H1 (cell line): ENCODE data around the gene GALR2. TPM values are rescaled to one million over a fixed set of nuclear protein-coding genes. Genes with fewer than 3 reads are reported as not detected.

ENCODE experiments used
- CTCF ChIA-PET: fragments of 300-600 bp; sonication (Branson Sonifier 250); formaldehyde crosslinking; loops from one replicate; lab custom pipeline; 2021; ENCODE audit not compliant: partially characterized antibody; lab: Charles Lee
- POLR2A ChIA-PET: fragments of 300-600 bp; sonication (Branson Sonifier 250); formaldehyde crosslinking; loops from one replicate; lab custom pipeline; 2021; ENCODE audit warnings: inconsistent platforms; ENCODE audit not compliant: partially characterized antibody; lab: Charles Lee
- DNase-seq, 2 experiments: peaks; one replicate each; pipeline versions ENCODE4 v3.0.0 to v3.0.0-alpha.2; 2010 to 2022; ENCODE audit warnings: low spot score in 2 of 2, low read depth in 1 of 2, mixed read lengths in 1 of 2
- FAIRE-seq: peaks from 2 replicates; lab custom pipeline; 2011; peaks lifted over from hg19 to GRCh38; lab: Jason Lieb, UNC
- H2AFZ ChIP-seq: 2 replicates; pipeline ENCODE4 v1.8.1; 2012; ENCODE audit warnings: low read length, inconsistent platforms
- H2AK5ac ChIP-seq: 2 replicates; pipeline ENCODE4 v1.6.1; 2013; ENCODE audit warnings: low read depth, low read length
- H2BK120ac ChIP-seq: replicated peaks from 2 replicates; pipeline ENCODE3; 2013; ENCODE audit warnings: low read depth, low read length, inconsistent platforms
- H2BK12ac ChIP-seq: 2 replicates; pipeline ENCODE4 v1.6.1; 2013; ENCODE audit warnings: low read depth, low read length
- H2BK15ac ChIP-seq: 2 replicates; pipeline ENCODE4 v1.6.1; 2013; ENCODE audit warnings: low read length
- H2BK20ac ChIP-seq: 2 replicates; pipeline ENCODE4 v1.6.1; 2013; ENCODE audit warnings: low read length
- H2BK5ac ChIP-seq: 2 replicates; pipeline ENCODE4 v1.6.1; 2013; ENCODE audit warnings: low read depth, low read length
- H3K14ac ChIP-seq: 2 replicates; pipeline ENCODE4 v1.6.1; 2013; ENCODE audit warnings: inconsistent platforms; ENCODE audit not compliant: insufficient read length
- H3K18ac ChIP-seq: 2 replicates; pipeline ENCODE4 v1.6.1; 2013; ENCODE audit warnings: low read length; ENCODE audit errors: extremely low read depth
- H3K23ac ChIP-seq: 2 replicates; pipeline ENCODE4 v1.6.1; 2013; ENCODE audit warnings: inconsistent platforms; ENCODE audit not compliant: insufficient read length
- H3K23me2 ChIP-seq: 2 replicates; pipeline ENCODE4 v1.6.1; 2013; ENCODE audit warnings: low read depth, low read length
- H3K27ac ChIP-seq: 2 replicates; pipeline ENCODE4 v1.6.1; 2011; ENCODE audit warnings: low read depth, low read length, inconsistent platforms
- H3K27me3 ChIP-seq, 4 experiments: replicated peaks in 1 of 4; 1 replicate in 1 of 4; 2 replicates in 3 of 4; pipeline versions ENCODE4 v1.6.1 to v1.8.1; 2011 to 2013; ENCODE audit warnings: low read length in 3 of 4, mild to moderate bottlenecking in 3 of 4, inconsistent platforms in 2 of 4, mixed read lengths in 2 of 4, moderate library complexity in 1 of 4; ENCODE audit not compliant: control insufficient read depth in 3 of 4, insufficient read depth in 3 of 4; ENCODE audit errors: extremely low read depth in 1 of 4
- H3K36me3 ChIP-seq, 4 experiments: 2 replicates each; pipeline versions ENCODE4 v1.6.1 to v1.8.1; 2011 to 2013; ENCODE audit warnings: mild to moderate bottlenecking in 4 of 4, low read length in 3 of 4, moderate library complexity in 2 of 4, control low read depth in 1 of 4, inconsistent platforms in 1 of 4; ENCODE audit not compliant: insufficient read depth in 4 of 4, control insufficient read depth in 2 of 4
- H3K4ac ChIP-seq: replicated peaks from 2 replicates; pipeline ENCODE3; 2013; ENCODE audit warnings: low read length, low read depth, mixed read lengths, inconsistent platforms; ENCODE audit not compliant: insufficient read length
- H3K4me1 ChIP-seq, 4 experiments: replicated peaks in 1 of 4; 1 replicate in 1 of 4; 2 replicates in 3 of 4; pipeline versions ENCODE4 v1.6.1 to v1.8.1; 2011 to 2013; ENCODE audit warnings: low read length in 3 of 4, inconsistent platforms in 2 of 4, mixed read lengths in 1 of 4; ENCODE audit not compliant: insufficient read depth in 4 of 4, control insufficient read depth in 3 of 4
- H3K4me2 ChIP-seq, 2 experiments: 2 replicates each; pipeline versions ENCODE4 v1.6.1 to v1.8.1; 2011 to 2013; ENCODE audit warnings: low read depth in 2 of 2, low read length in 2 of 2, control low read depth in 1 of 2, inconsistent platforms in 1 of 2, mild to moderate bottlenecking in 1 of 2; ENCODE audit not compliant: insufficient read depth in 1 of 2
- H3K4me3 ChIP-seq, 4 experiments: fragments of 200-600, 300-600 bp in 1 of 4; sonication (generic), shearing (Covaris generic), sonication (Bioruptor Twin) in 1 of 4; 2 replicates each; pipeline versions ENCODE4 v1.5.1 to v1.8.1; 2011 to 2016; ENCODE audit warnings: low read length in 4 of 4, low read depth in 3 of 4, control low read depth in 2 of 4, inconsistent platforms in 2 of 4, mild to moderate bottlenecking in 2 of 4, mixed read lengths in 1 of 4, moderate library complexity in 1 of 4; ENCODE audit not compliant: insufficient read depth in 2 of 4; ENCODE audit errors: extremely low read depth in 1 of 4
- H3K56ac ChIP-seq: replicated peaks from 2 replicates; pipeline ENCODE3; 2013; ENCODE audit warnings: low read depth, mild to moderate bottlenecking, mixed read lengths, low read length, inconsistent platforms; ENCODE audit not compliant: insufficient read length
- H3K79me1 ChIP-seq: 2 replicates; pipeline ENCODE4 v1.6.1; 2013; ENCODE audit warnings: low read depth, low read length, control low read depth
- H3K79me2 ChIP-seq, 2 experiments: 2 replicates each; pipeline versions ENCODE4 v1.6.1 to v1.8.1; 2012 to 2013; ENCODE audit warnings: low read length in 2 of 2, mild to moderate bottlenecking in 2 of 2, inconsistent platforms in 1 of 2; ENCODE audit not compliant: insufficient read depth in 2 of 2, control insufficient read depth in 1 of 2
- H3K9ac ChIP-seq, 4 experiments: replicated peaks in 1 of 4; 1 replicate in 1 of 4; 2 replicates in 3 of 4; pipeline versions ENCODE4 v1.6.1 to v1.8.1; 2011 to 2013; ENCODE audit warnings: low read depth in 3 of 4, low read length in 3 of 4, control low read depth in 2 of 4, mild to moderate bottlenecking in 2 of 4, moderate library complexity in 2 of 4, inconsistent platforms in 1 of 4; ENCODE audit errors: extremely low read depth in 1 of 4
- H3K9me3 ChIP-seq, 2 experiments: 2 replicates each; pipeline versions ENCODE4 v1.6.1 to v1.8.1; 2012 to 2013; ENCODE audit warnings: mild to moderate bottlenecking in 2 of 2, moderate library complexity in 2 of 2, control low read depth in 1 of 2, inconsistent platforms in 1 of 2, low read depth in 1 of 2, low read length in 1 of 2, mixed read lengths in 1 of 2; ENCODE audit not compliant: insufficient read depth in 2 of 2
- H4K20me1 ChIP-seq, 2 experiments: replicated peaks in 1 of 2; 2 replicates each; pipeline versions ENCODE3 to v1.8.1; 2011 to 2013; ENCODE audit warnings: inconsistent platforms in 2 of 2, low read length in 2 of 2, mild to moderate bottlenecking in 1 of 2; ENCODE audit not compliant: insufficient read depth in 2 of 2, control insufficient read depth in 1 of 2
- H4K5ac ChIP-seq: 2 replicates; pipeline ENCODE4 v1.6.1; 2013; ENCODE audit warnings: low read length, low read depth, mixed read lengths, inconsistent platforms; ENCODE audit not compliant: insufficient read length
- H4K8ac ChIP-seq: 2 replicates; pipeline ENCODE4 v1.8.0; 2013; ENCODE audit warnings: mild to moderate bottlenecking, moderate library complexity, low read length, inconsistent platforms; ENCODE audit not compliant: insufficient read depth; ENCODE audit errors: extremely low read depth
- H4K91ac ChIP-seq: replicated peaks from 2 replicates; pipeline ENCODE3; 2013; ENCODE audit warnings: low read length, mixed read lengths, inconsistent platforms; ENCODE audit not compliant: insufficient read length
- ATF2 ChIP-seq: IDR thresholded peaks from 2 replicates; pipeline ENCODE4 v1.6.1; 2012; ENCODE audit warnings: low read length, inconsistent platforms
- GABPA ChIP-seq: IDR thresholded peaks from 2 replicates; pipeline ENCODE4 v1.6.1; 2011; ENCODE audit warnings: mild to moderate bottlenecking, low read length, moderate library complexity, borderline replicate concordance; ENCODE audit not compliant: insufficient read depth
- KDM4A ChIP-seq: IDR thresholded peaks from one replicate; pipeline ENCODE4 v1.7.1; 2012; ENCODE audit warnings: low read depth, mild to moderate bottlenecking, moderate library complexity, low read length, inconsistent platforms; ENCODE audit not compliant: severe bottlenecking
- MAX ChIP-seq: IDR thresholded peaks from 2 replicates; pipeline ENCODE4 v1.6.1; 2012; ENCODE audit warnings: inconsistent platforms
- RBBP5 ChIP-seq: IDR thresholded peaks from 2 replicates; pipeline ENCODE4 v1.7.1; 2012; ENCODE audit warnings: low read depth, mild to moderate bottlenecking, inconsistent platforms, low read length, moderate library complexity, borderline replicate concordance
- RFX5 ChIP-seq: IDR thresholded peaks from 2 replicates; pipeline ENCODE4 v1.6.1; 2011; ENCODE audit warnings: low read depth, low read length, improper control_type of control experiment, borderline replicate concordance
- SIRT6 ChIP-seq: IDR thresholded peaks from one replicate; pipeline ENCODE4 v1.7.1; 2012; ENCODE audit warnings: low read length, inconsistent platforms
- SP2 ChIP-seq: IDR thresholded peaks from 2 replicates; pipeline ENCODE4 v1.6.1; 2012; ENCODE audit warnings: mild to moderate bottlenecking, low read length, inconsistent platforms
- TBP ChIP-seq: IDR thresholded peaks from 2 replicates; pipeline ENCODE4 v1.6.1; 2011; ENCODE audit warnings: low read depth, low read length, improper control_type of control experiment
- YY1 ChIP-seq: IDR thresholded peaks from 2 replicates; pipeline ENCODE4 v1.6.1; 2011; ENCODE audit warnings: low read depth, mild to moderate bottlenecking, low read length
- WGBS, 2 experiments: shearing (Covaris generic) in 1 of 2; methylation state at CpG; one replicate each; pipeline versions ENCODE4 v1.1.6 to v1.1.7; 2013 to 2015; ENCODE audit warnings: low lambda C conversion rate in 2 of 2, mixed read lengths in 2 of 2, inconsistent platforms in 1 of 2, low coverage in 1 of 2, missing lambda C conversion rate in 1 of 2; ENCODE audit not compliant: insufficient replicate concordance in 2 of 2, insufficient coverage in 1 of 2, insufficient read length in 1 of 2; ENCODE audit errors: extremely low coverage in 1 of 2, missing lambda C conversion rate in 1 of 2; 5-methylcytosine and 5-hydroxymethylcytosine counted together
- polyA plus RNA-seq, 7 experiments: library from polyadenylated mRNA; depleted of rRNA in 3 of 7; stranded (reverse) in 5 of 7; unstranded in 2 of 7; fragments of >200 nt in 5 of 7; fragments of 200-250 nt in 2 of 7; gene quantifications; 1 replicate in 5 of 7; 2 replicates in 1 of 7; 4 replicates in 1 of 7; pipeline versions ENCODE4 v1.2.1 to v1.2.3, GENCODE V29; 2011 to 2013; ENCODE audit warnings: missing spikeins in 2 of 7, mixed read lengths in 2 of 7
- total RNA-seq: library from RNA; stranded (reverse); fragmentation: NEBNext Ultra II Directional; extraction: Animal tissue kit (Norgen Biotek cat#: 25700); gene quantifications from 2 replicates; pipeline ENCODE4 v1.2.1, GENCODE V29; 2021

The GALR2 gene
- total and polyA plus RNA-seq, 2 of the 8 experiments (the other 6 are each of a cell fraction or from before 2014, with no cell fraction given), result 0.86 to 2.2 TPM

GRCh38 chr17:76072148-76072858, 2.3 kb upstream of the GALR2 start, which contains the start of gene SRP68:
Gene SRP68 (minus strand): TSS chr17:76072517. CDS start chr17:76072491, 26 bp downstream.
- Histone ChIP-seq H3K4me2 (peak within 1 kb of the TSS; percentile 85 to 100), H2BK12ac (no peak within 1 kb of the TSS), H3K27ac (peak within 1 kb of the TSS; percentile 56), H3K4me1 (peaks cover 0 to 38% (median 20%) of the 10 kb centered on the region in 4 experiments; a peak in 6 of 7 replicates), H3K27me3 (peaks cover 38 to 45% (median 42%) of the 10 kb centered on the region in 4 experiments), H3K4me3 (peak within 1 kb of the TSS; percentile 84 to 98 (median 96)), H2BK15ac (no peak within 1 kb of the TSS; the same call in 1 of the 2 replicates), H4K20me1 (peaks cover 2 to 12% of the 10 kb centered on the region in 2 experiments), H3K36me3 (peaks cover 2% of the 10 kb centered on the region in 4 experiments; a peak in 4 of 8 replicates), H3K23me2 (peaks cover 25% of the 10 kb centered on the region), H3K56ac (no peak within 1 kb of the TSS), H2BK5ac (peak within 1 kb of the TSS; percentile 66; the same call in 1 of the 2 replicates), H2AK5ac (no peak within 1 kb of the TSS), H3K14ac (peak within 1 kb of the TSS; percentile 74), H3K18ac (peak within 1 kb of the TSS; percentile 81), H4K8ac (peak within 1 kb of the TSS; percentile 93), H3K79me2 (peaks cover 3 to 27% of the 10 kb centered on the region in 2 experiments), H4K5ac (peak within 1 kb of the TSS; percentile 72), H3K23ac (no peak within 1 kb of the TSS), H4K91ac (peak within 1 kb of the TSS; percentile 10), H2BK20ac (no peak within 1 kb of the TSS), H3K9me3 (no peaks in the 10 kb centered on the region), H3K9ac (peak within 1 kb of the TSS; percentile 73 to 88 (median 80)), H3K79me1 (peaks cover 6% of the 10 kb centered on the region; the same call in 1 of the 2 replicates), H2BK120ac (peak within 1 kb of the TSS; percentile 80), H3K4ac (peak within 1 kb of the TSS; percentile 69), H2AFZ (peak within 1 kb of the TSS; percentile 86)
- WGBS, 2 experiments, result 2% methylated on average over 32 of the region's 57 CpGs; no CpG with 5 or more reads in 1 of the 2 experiments
- ChIA-PET POLR2A (interaction anchor here (0.9 to 2.6 kb wide), 5 partner anchors 9 to 86 kb away, joined by 3 to 8 read pairs (median 3); no protein-coding TSS in a partner anchor), CTCF (no interaction called here)
- DNase-seq (peak; percentile 82 to 91), FAIRE-seq (no peak)
- TF ChIP-seq YY1, result peak; percentile 93
- TF ChIP-seq RBBP5, result peak; percentile 45; the same call in 1 of the 2 replicates
- TF ChIP-seq KDM4A, result peak; percentile 46
- peak; percentile 97 for TF ChIP-seq MAX
- TF ChIP-seq ATF2, result no peak
- peak; percentile 48; the same call in 1 of the 2 replicates for TF ChIP-seq SP2
- no peak for TF ChIP-seq RFX5
- TF ChIP-seq GABPA, result peak; percentile 15; the same call in 1 of the 2 replicates
- peak; percentile 86 for TF ChIP-seq TBP
- no peak for TF ChIP-seq SIRT6
